ENCODE data around the gene CCNK.

The CCNK gene

DNA sequence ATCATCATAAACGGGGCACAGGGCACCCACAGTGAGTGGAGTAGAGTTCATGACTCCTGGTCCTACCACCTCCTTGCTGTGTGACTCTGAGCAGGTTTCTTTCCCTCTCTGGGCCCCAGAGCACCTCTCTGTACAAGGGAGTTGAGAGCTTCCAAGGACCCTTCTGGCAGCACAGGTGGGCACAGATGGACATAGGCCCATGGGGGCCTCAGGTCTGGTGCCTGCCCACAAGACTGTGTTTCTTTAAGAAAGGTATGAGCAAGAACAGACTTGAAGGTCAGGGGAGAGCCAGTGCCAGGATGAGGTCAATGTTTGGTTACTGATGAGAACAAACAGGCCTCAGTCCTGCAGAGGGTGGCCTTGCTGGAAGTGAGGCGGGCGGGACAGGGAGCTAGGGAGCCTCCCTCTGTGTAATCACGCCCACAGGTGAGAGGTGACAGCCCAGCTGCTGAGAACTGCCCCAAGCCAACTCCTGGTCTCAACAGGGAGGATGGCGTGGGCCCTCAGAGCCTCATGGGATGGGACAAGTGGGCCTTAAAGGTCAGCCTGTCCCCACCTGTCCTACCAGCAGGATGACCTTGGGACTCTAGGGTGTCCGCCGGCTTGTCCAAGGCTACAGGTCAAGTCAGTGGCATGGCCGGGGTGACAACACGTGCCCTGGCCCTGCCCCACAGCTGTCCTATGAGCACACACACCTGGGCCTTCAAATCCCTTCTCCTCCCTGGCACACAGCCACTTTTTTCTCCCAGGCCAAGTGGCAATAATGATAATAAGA is 73.7 kb downstream of the CCNK start:
- no peak for DNase-seq

DNA sequence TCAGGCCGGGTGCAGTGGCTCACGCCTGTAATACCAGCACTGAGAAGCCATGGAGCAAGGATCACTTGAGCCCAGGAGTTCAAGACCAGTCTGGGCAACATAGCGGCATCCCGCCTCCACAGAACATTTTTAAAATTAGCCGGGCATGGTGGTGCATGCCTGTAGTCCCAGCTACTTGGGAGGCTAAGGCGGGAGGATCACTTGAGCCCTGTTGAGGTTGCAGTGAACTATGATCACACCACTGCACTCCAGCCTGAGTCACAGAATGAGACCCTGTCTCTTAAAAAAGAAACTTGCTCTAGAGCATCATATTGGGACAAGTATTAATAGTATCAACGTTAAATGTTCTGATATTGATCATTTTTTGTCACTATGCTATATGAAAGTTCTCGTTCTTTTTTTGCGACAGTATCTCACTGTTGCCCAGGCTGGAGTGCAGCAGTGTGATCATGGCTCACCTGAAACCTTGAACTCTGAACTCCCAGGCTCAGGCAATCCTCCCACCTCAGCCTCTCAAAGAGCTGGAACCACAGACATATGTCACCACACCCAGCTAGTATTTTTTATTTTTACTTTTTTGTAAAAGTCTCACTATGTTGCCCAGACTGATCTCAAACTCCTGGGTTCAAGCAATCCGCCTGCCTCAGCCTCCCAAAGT is 75.1 kb downstream of the CCNK start:
- DNase-seq: no peak

DNA sequence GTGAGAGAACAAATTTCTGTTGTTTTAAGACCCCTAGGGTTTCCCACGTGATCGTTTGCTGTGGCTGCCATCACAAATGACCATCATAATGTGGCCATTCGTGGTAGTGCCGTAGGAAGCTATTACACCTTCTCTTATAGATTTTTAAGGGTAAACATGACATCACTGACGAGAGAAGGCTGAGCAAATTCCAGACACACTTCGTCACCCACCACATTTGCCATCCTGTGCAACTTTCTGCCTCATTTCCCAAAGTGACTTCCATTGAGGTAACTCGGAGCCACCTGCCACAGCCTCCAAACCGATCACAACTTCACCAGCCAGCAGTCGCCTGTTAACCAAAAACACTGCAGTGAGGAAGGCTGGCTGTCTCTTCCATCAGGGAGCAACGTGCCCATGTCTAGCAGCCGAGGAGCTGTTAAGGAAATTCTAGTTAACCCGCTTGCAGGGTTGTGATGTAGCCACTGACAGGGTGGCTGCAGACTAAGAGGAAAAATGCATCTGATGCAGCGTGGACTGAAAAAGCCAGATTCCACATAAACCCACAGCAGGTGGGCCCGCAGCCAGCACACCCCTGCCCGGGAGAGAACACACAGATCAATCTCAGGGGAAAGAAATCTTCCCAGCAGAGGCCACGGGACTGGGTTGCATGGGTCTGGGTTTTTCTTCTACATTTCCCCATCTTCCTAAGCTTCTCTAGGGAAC is 78.2 kb downstream of the CCNK start:
- DNase-seq: no peak

DNA sequence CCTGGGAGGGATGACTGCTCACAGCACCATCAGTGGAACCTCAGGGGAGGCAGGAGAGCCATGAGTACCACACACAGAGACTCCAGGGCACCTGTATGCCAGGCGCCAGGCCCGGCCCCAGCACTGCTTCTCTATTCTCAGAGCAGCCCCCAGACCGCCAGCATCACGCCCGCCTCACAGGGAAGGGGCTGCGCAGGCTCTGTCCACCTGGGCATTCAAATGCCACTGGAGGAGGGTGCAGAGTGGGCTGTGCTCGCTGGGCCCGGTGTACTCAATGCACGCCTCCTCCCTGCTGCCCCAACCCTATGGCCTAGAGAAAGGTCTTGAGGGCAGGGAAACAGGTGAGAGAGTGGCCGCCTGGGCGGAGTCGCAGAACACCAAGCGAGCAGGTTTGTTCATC is 79.2 kb downstream of the CCNK start:
- DNase-seq: no peak

DNA sequence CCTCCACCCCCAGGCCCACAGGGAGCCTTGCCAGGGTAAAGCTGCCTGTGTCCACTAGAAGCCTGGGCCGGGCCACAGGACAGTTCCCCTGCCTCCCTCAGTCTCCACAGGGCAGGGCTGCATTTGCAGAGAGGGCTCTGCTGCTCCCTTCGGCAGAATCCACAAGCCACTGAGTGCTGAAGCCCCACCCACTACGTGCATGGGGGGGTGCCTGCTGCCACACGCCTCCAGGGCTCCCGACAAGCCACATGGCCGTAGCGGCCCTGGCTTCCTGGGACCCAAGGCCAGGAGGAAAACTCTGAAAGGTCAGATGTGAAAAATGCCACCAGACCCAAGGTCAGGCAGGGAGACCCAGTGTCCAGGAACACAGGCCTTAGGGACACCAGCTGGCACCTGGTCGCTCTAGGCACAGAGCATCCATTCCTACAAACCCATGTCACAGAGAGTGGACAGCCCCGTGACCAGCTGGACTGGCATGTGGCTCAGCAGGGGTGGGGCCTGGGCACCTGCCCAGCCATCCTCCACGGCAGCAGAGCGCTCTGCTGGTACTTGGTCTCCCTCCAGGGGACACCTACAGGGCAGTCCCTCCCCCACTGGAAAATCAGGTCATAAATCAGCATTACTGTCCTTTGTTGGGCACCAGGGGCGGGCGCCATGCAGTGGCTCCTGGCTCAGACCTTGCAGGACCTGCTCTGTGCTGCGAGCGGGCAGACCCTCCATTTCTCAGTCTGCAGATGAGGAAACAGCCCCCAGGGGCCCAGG is 79.9 kb downstream of the CCNK start:
- no peak for DNase-seq

DNA sequence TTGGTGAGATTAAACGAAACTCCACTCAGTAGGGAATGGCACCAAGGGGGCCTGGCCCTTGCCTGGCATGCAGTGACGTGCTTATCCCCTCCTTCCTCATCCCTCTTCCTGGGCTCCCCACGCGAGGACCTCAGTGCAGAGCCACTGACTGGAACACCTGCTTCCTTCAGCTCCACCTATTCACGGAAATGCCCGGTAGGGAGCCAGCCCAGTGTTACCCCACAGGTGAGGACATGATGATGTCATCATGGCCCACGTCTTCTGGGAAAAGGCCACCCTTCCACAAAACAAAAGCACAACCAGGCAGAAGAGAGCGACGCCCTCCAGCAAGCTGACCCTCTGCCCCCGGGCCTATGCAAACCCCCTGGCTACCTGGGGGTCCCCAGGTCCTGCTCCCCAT is 80.7 kb downstream of the CCNK start:
- no peak for DNase-seq

Data from SW 1271 (cell line).